Subcutaneous abdominal adipose tissue (tissue), 5 donors: ENCODE measurements around the gene SCFD2.

Source experiments
- H3K27ac ChIP-seq: one replicate; pipeline ENCODE4 v1.7.0; 2013; ENCODE audit warnings: low read depth, mild to moderate bottlenecking, inconsistent platforms, low read length, moderate library complexity
- H3K27me3 ChIP-seq, 5 donors: one replicate each; pipeline ENCODE4 v1.7.0; 2013; ENCODE audit warnings: low read length in 5 of 5, inconsistent platforms in 1 of 5; ENCODE audit not compliant: control insufficient read depth in 5 of 5, insufficient read depth in 4 of 5
- H3K36me3 ChIP-seq, 5 donors: one replicate each; pipeline ENCODE4 v1.7.0; 2013; ENCODE audit warnings: low read length in 5 of 5; ENCODE audit not compliant: control insufficient read depth in 5 of 5, insufficient read depth in 5 of 5
- H3K4me1 ChIP-seq, 5 donors: one replicate each; pipeline ENCODE4 v1.7.0; 2013; ENCODE audit warnings: low read length in 5 of 5, mild to moderate bottlenecking in 3 of 5, moderate library complexity in 1 of 5; ENCODE audit not compliant: control insufficient read depth in 5 of 5, insufficient read depth in 5 of 5
- H3K4me3 ChIP-seq, 5 donors: one replicate each; pipeline ENCODE4 v1.7.0; 2013; ENCODE audit warnings: low read length in 5 of 5, low read depth in 1 of 5
- H3K9ac ChIP-seq, 5 donors: one replicate each; pipeline ENCODE4 v1.7.0; 2013; ENCODE audit warnings: low read length in 5 of 5, mild to moderate bottlenecking in 4 of 5, moderate library complexity in 3 of 5
- H3K9me3 ChIP-seq, 5 donors: one replicate each; pipeline ENCODE4 v1.7.0; 2013; ENCODE audit warnings: low read length in 5 of 5; ENCODE audit not compliant: control insufficient read depth in 5 of 5
- donor health status: healthy.
- donor health status: healthy.
- donor health status: healthy.
- donor health status: healthy.
- donor health status: healthy.

Gene SCFD2

GRCh38 chr4:53132132-53132891 lies 233.5 kb downstream of the SCFD2 start:
- Histone ChIP-seq H3K9ac (no peak overlapping the region), H3K27me3 (no peaks in the 10 kb centered on the region), H3K4me3 (no peak overlapping the region), H3K9me3 (no peaks in the 10 kb centered on the region), H3K4me1 (peaks cover 2 to 43% (median 32%) of the 10 kb centered on the region in 5 donors), H3K27ac (peak overlapping the region; percentile 62), H3K36me3 (no peaks in the 10 kb centered on the region)

GRCh38 chr4:53131562-53131925 lies 234.3 kb downstream of the SCFD2 start:
- Histone ChIP-seq H3K4me1 (peaks cover 2 to 43% (median 32%) of the 10 kb centered on the region in 5 donors), H3K9me3 (no peaks in the 10 kb centered on the region), H3K4me3 (no peak overlapping the region), H3K27me3 (no peaks in the 10 kb centered on the region), H3K36me3 (no peaks in the 10 kb centered on the region), H3K9ac (no peak overlapping the region), H3K27ac (peak overlapping the region; percentile 62)

GRCh38 chr4:53130896-53131561 lies 234.8 kb downstream of the SCFD2 start:
- no peaks in the 10 kb centered on the region for H3K36me3 ChIP-seq
- no peaks in the 10 kb centered on the region for H3K27me3 ChIP-seq
- no peak overlapping the region for H3K4me3 ChIP-seq
- peaks cover 2 to 43% (median 32%) of the 10 kb centered on the region in 5 donors for H3K4me1 ChIP-seq
- H3K9ac ChIP-seq: no peak overlapping the region
- no peak overlapping the region for H3K27ac ChIP-seq
- H3K9me3 ChIP-seq: no peaks in the 10 kb centered on the region

GRCh38 chr4:53128706-53129357 lies 237.0 kb downstream of the SCFD2 start:
- Histone ChIP-seq H3K36me3 (no peaks in the 10 kb centered on the region), H3K4me3 (no peak overlapping the region), H3K4me1 (peaks cover 2 to 43% (median 32%) of the 10 kb centered on the region in 5 donors), H3K27me3 (no peaks in the 10 kb centered on the region), H3K9ac (no peak overlapping the region), H3K9me3 (no peaks in the 10 kb centered on the region), H3K27ac (peak overlapping the region; percentile 7)

GRCh38 chr4:53128231-53128630 lies 237.6 kb downstream of the SCFD2 start:
- H3K4me1 ChIP-seq: peaks cover 2 to 43% (median 32%) of the 10 kb centered on the region in 5 donors
- no peak overlapping the region for H3K4me3 ChIP-seq
- no peaks in the 10 kb centered on the region for H3K27me3 ChIP-seq
- H3K9ac ChIP-seq: no peak overlapping the region
- no peaks in the 10 kb centered on the region for H3K36me3 ChIP-seq
- H3K9me3 ChIP-seq: no peaks in the 10 kb centered on the region
- no peak overlapping the region for H3K27ac ChIP-seq

- Histone ChIP-seq H3K36me3 (no peaks in the 10 kb centered on the region), H3K4me3 (no peak overlapping the region), H3K9ac (no peak overlapping the region), H3K4me1 (peaks cover 0 to 40% (median 29%) of the 10 kb centered on the region in 5 donors), H3K27ac (no peak overlapping the region), H3K27me3 (no peaks in the 10 kb centered on the region), H3K9me3 (no peaks in the 10 kb centered on the region)
These were observed 238.5 kb downstream of the SCFD2 start for GRCh38 chr4:53127365-53127764.

- Histone ChIP-seq H3K27me3 (no peaks in the 10 kb centered on the region), H3K27ac (no peak overlapping the region), H3K4me3 (no peak overlapping the region)
These were observed 239.8 kb downstream of the SCFD2 start for GRCh38 chr4:53126099-53126498.

GRCh38 chr4:53123819-53124218 lies 242.0 kb downstream of the SCFD2 start:
- Histone ChIP-seq H3K4me3 (no peak overlapping the region), H3K36me3 (no peaks in the 10 kb centered on the region), H3K9me3 (no peaks in the 10 kb centered on the region), H3K27ac (no peak overlapping the region), H3K9ac (no peak overlapping the region), H3K27me3 (no peaks in the 10 kb centered on the region), H3K4me1 (peaks cover 0 to 41% (median 18%) of the 10 kb centered on the region in 5 donors)

More at GRCh38 chr4:53126099-53126498, 239.8 kb downstream of the SCFD2 start:
- H3K9ac ChIP-seq: no peak overlapping the region
- no peaks in the 10 kb centered on the region for H3K36me3 ChIP-seq
- H3K9me3 ChIP-seq: no peaks in the 10 kb centered on the region
- H3K4me1 ChIP-seq: peaks cover 0 to 38% (median 17%) of the 10 kb centered on the region in 5 donors

GRCh38 chr4:53123171-53123570 lies 242.7 kb downstream of the SCFD2 start:
- H3K9ac ChIP-seq: no peak overlapping the region
- no peak overlapping the region for H3K4me3 ChIP-seq
- no peaks in the 10 kb centered on the region for H3K27me3 ChIP-seq
- peaks cover 0 to 35% (median 15%) of the 10 kb centered on the region in 5 donors for H3K4me1 ChIP-seq
- H3K9me3 ChIP-seq: no peaks in the 10 kb centered on the region
- H3K27ac ChIP-seq: no peak overlapping the region
- H3K36me3 ChIP-seq: no peaks in the 10 kb centered on the region
